Body of pancreas (tissue), 4 donors: ENCODE data around the gene NPBWR2.

ENCODE experiments used
- CTCF ChIP-seq, 7 experiments: fragments of 450-650 bp in 4 of 7; fragments of 200-600 bp in 3 of 7; sonication (generic) in 3 of 7; IDR thresholded peaks; one replicate each; pipeline ENCODE4 v1.5.1; 2016 to 2019; ENCODE audit warnings: antibody characterized with exemption in 7 of 7
- POLR2A ChIP-seq, 3 donors: fragments of 450-650 bp; IDR thresholded peaks; one replicate each; pipeline ENCODE4 v1.6.1; 2016; ENCODE audit warnings: antibody characterized with exemption in 3 of 3, mild to moderate bottlenecking in 2 of 3

DNA sequence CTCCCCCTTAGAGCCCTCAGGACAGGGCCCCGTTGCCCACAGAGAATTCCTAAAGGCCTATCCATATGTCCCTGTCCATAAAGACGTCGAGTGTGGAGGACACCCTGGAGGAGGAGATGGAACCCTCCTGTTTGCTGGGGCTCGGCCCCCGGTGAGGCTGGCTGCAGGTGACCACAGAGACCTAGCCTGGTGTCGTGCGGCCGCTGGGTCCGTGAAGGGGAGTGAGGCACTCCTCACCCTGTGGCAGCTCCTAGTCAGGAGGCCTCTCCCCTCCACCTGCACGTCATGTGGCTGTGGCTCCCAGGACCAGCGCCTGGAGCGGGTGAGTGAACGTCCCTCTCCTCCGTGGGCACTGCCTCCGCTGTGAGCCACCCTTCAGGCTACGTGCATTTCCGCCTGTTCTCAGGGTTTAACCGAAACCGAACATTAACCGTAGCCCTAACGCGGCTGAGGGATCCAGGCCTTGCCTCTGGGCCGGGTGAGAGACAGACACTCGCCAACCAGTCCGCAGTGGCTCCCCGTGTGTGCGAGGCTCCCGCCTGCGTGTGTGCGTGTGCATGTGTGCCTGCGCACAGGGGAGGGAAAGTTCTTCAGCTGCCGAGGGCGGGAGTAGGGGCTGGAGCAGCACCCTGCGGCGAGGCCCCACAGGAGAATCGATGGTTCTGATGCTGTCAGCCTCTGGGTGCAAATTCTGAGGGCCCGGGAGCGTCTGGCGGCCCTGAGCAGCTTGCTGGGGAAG is 50.3 kb downstream of the NPBWR2 start:
- TF ChIP-seq CTCF (IDR thresholded peaks at IDR 0.05), result no peak
- TF ChIP-seq POLR2A (IDR thresholded peaks at IDR 0.05), result peak in 1 of 3 donors; percentile 8
